ENCODE measurements around the gene TOR1AIP2. TPM values are rescaled to one million over a fixed set of nuclear protein-coding genes. Genes with fewer than 3 reads are reported as not detected.

TOR1AIP2 gene
- total and polyA plus RNA-seq, 2 of the 13 experiments (the other 11 are each of a cell fraction or from before 2014, with no cell fraction given): 35.2 to 65.8 TPM

- Histone ChIP-seq H3K4me1 (ENCODE audit: insufficient read depth, low read length) (peaks cover 29% of the 10 kb centered on the region), H2AFZ (ENCODE audit: low read length) (no peak overlapping the region), H4K20me1 (ENCODE audit: insufficient read depth, low read length) (no peaks in the 10 kb centered on the region), H3K79me2 (ENCODE audit: insufficient read depth, low read length) (no peaks in the 10 kb centered on the region), H3K36me3 (replicated peaks in 1 of 2; ENCODE audit: control insufficient read depth in 1 of 2, insufficient read depth in 2 of 2, low read length in 2 of 2) (no peaks in the 10 kb centered on the region), H3K9me3 (ENCODE audit: low read length) (no peaks in the 10 kb centered on the region), H3K4me2 (ENCODE audit: low read depth, low read length) (no peak overlapping the region), H3K27me3 (ENCODE audit: control insufficient read depth in 1 of 2, insufficient read depth in 2 of 2, low read length in 2 of 2) (peaks cover 25 to 71% of the 10 kb centered on the region in 2 experiments), H3K27ac (ENCODE audit: extremely low read length, insufficient read depth, low read length) (no peak overlapping the region), H3K9ac (ENCODE audit: insufficient read depth, low read depth, low read length) (no peak overlapping the region), H3K4me3 (replicated peaks in 1 of 3; ENCODE audit: insufficient read depth in 1 of 3, low read depth in 2 of 3, low read length in 3 of 3) (no peak overlapping the region)
- BruUV-seq (replicated peaks): no TSS peak
- in situ Hi-C loops (cut with HindIII; ENCODE audit: extremely low pct_ligation_motif_present, low pct_unique_long_range_greater_than_20kb): no loop called here
- CTCF ChIA-PET (ENCODE audit: low intra/inter-chr PET ratio, low total read pairs): no interaction called here
- intact Hi-C loops (cut with micrococcal nuclease; ENCODE audit: unreplicated experiment): no loop called here
- FAIRE-seq: no peak
- TF ChIP-seq CHD2 (IDR thresholded peaks at IDR 0.05; ENCODE audit: low read depth, low read length) (peak; percentile 41; the same call in 1 of the 2 replicates), AKAP8 (CRISPR knock-in tag; IDR thresholded peaks at IDR 0.05) (no peak), ZFP91 (CRISPR knock-in tag; IDR thresholded peaks at IDR 0.05; ENCODE audit: borderline replicate concordance) (no peak), CREM (IDR thresholded peaks at IDR 0.05) (no peak), CREM (CRISPR knock-in tag; IDR thresholded peaks at IDR 0.05) (no peak), ZNF576 (CRISPR knock-in tag; IDR thresholded peaks at IDR 0.05) (no peak)
- POLR2A ChIA-PET: no interaction called here
- WGBS (ENCODE audit: low lambda C conversion rate): 29% methylated on average over 35 of the region's 37 CpGs
- ATAC-seq: no peak
- no peak for DNase-seq (ENCODE audit: low spot score)
Observed at GRCh38 chr1:179812501-179813292, 64.9 kb downstream of the TOR1AIP2 start.

All from HepG2 (cell line).